Endothelial cell of umbilical vein (primary cell): Measurements from ENCODE around the gene P2RY6. TPM values are rescaled to one million over a fixed set of nuclear protein-coding genes. Genes with fewer than 3 reads are reported as not detected.

Source experiments
- BruUV-seq: library from RNA; stranded (reverse); fragments of 400-500 nt; replicated peaks from 2 replicates; lab custom pipeline; 2021; lab: Mats Ljungman, UMichigan
- CTCF ChIA-PET: fragments of 300-600, 350-600 bp; sonication (Branson Sonifier 250); formaldehyde crosslinking; loops from one replicate; lab custom pipeline; 2021; ENCODE audit warnings: antibody characterized with exemption, inconsistent platforms; lab: Charles Lee
- POLR2A ChIA-PET: fragments of 300-600, 350-600 bp; sonication (Branson Sonifier 250); formaldehyde crosslinking; loops from one replicate; lab custom pipeline; 2021; ENCODE audit warnings: antibody characterized with exemption, inconsistent platforms; lab: Charles Lee
- DNase-seq: peaks from one replicate; pipeline ENCODE4 v3.0.0-alpha.2; 2011; ENCODE audit warnings: low read depth, low spot score
- FAIRE-seq: peaks from 2 replicates; lab custom pipeline; 2011; peaks lifted over from hg19 to GRCh38; lab: Jason Lieb, UNC
- H2AFZ ChIP-seq: 2 replicates; pipeline ENCODE4 v1.6.0; 2012; ENCODE audit warnings: low read depth, low read length, control low read depth, inconsistent platforms
- H3K27ac ChIP-seq: 2 replicates; pipeline ENCODE4 v1.5.1; 2011; ENCODE audit warnings: low read depth, mild to moderate bottlenecking, control low read depth, low read length, moderate library complexity; ENCODE audit not compliant: insufficient read depth
- H3K27me3 ChIP-seq, 2 experiments: 2 replicates each; pipeline versions ENCODE4 v1.6.0 to v1.6.1; 2011; ENCODE audit warnings: low read length in 2 of 2, mixed read lengths in 1 of 2; ENCODE audit not compliant: control insufficient read depth in 2 of 2, insufficient read depth in 2 of 2
- H3K36me3 ChIP-seq, 2 experiments: 2 replicates in 1 of 2; 3 replicates in 1 of 2; pipeline ENCODE4 v1.5.1; 2011; ENCODE audit warnings: low read length in 2 of 2, mild to moderate bottlenecking in 1 of 2, moderate library complexity in 1 of 2; ENCODE audit not compliant: control insufficient read depth in 2 of 2, insufficient read depth in 2 of 2; ENCODE audit errors: extremely low read depth in 1 of 2
- H3K4me1 ChIP-seq: 3 replicates; pipeline ENCODE4 v1.5.1; 2011; ENCODE audit warnings: mild to moderate bottlenecking, low read length; ENCODE audit not compliant: control insufficient read depth, insufficient read depth; ENCODE audit errors: extremely low read depth
- H3K4me2 ChIP-seq: 2 replicates; pipeline ENCODE4 v1.6.1; 2011; ENCODE audit warnings: low read length, control low read depth, mixed read lengths; ENCODE audit not compliant: insufficient read depth
- H3K4me3 ChIP-seq, 3 experiments: fragments of 200-600 bp in 1 of 3; sonication (generic), shearing (Covaris generic) in 1 of 3; replicated peaks in 1 of 3; 2 replicates each; pipeline ENCODE4 v1.5.1; 2011 to 2016; ENCODE audit warnings: control low read depth in 3 of 3, low read length in 3 of 3, mild to moderate bottlenecking in 2 of 3, inconsistent platforms in 1 of 3, low read depth in 1 of 3, moderate library complexity in 1 of 3; ENCODE audit not compliant: insufficient read depth in 1 of 3
- H3K79me2 ChIP-seq: 2 replicates; pipeline ENCODE4 v1.6.0; 2012; ENCODE audit warnings: low read length, inconsistent platforms; ENCODE audit not compliant: control insufficient read depth, insufficient read depth
- H3K9ac ChIP-seq: replicated peaks from 2 replicates; pipeline ENCODE3; 2011; ENCODE audit warnings: low read length, control low read depth; ENCODE audit not compliant: insufficient read depth; ENCODE audit errors: extremely low read depth
- H3K9me1 ChIP-seq: replicated peaks from 3 replicates; pipeline ENCODE4 v1.6.0; 2011; ENCODE audit warnings: mild to moderate bottlenecking, low read length; ENCODE audit not compliant: control insufficient read depth, insufficient read depth; ENCODE audit errors: extremely low read depth
- H3K9me3 ChIP-seq: replicated peaks from 2 replicates; pipeline ENCODE4 v1.5.1; 2012; ENCODE audit warnings: low read length, inconsistent platforms; ENCODE audit not compliant: control insufficient read depth, insufficient read depth
- H4K20me1 ChIP-seq: replicated peaks from 2 replicates; pipeline ENCODE3; 2011; ENCODE audit warnings: mild to moderate bottlenecking, low read length; ENCODE audit not compliant: control insufficient read depth, insufficient read depth; ENCODE audit errors: extremely low read depth
- GATA2 ChIP-seq: IDR thresholded peaks from 2 replicates; pipeline ENCODE4 v1.7.0; 2011; ENCODE audit warnings: low read depth, mild to moderate bottlenecking, moderate library complexity, mixed read lengths, low read length; ENCODE audit not compliant: insufficient read length, insufficient read depth
- MAX ChIP-seq: IDR thresholded peaks from 2 replicates; pipeline ENCODE4 v1.6.1; 2011; ENCODE audit not compliant: insufficient read depth, insufficient read length
- MYC ChIP-seq: IDR thresholded peaks from one replicate; pipeline ENCODE4 v1.6.1; 2011; ENCODE audit warnings: mild to moderate bottlenecking, low read depth, low read length
- POLR2A ChIP-seq: IDR thresholded peaks from 2 replicates; pipeline ENCODE4 v1.6.1; 2012; ENCODE audit warnings: low read depth, mild to moderate bottlenecking, control low read depth, low read length
- POLR2AphosphoS5 ChIP-seq: IDR thresholded peaks from 2 replicates; pipeline ENCODE4 v1.6.1; 2012; ENCODE audit warnings: low read depth, mild to moderate bottlenecking, control low read depth, low read length, moderate library complexity; ENCODE audit not compliant: insufficient read depth
- dilution Hi-C: fragments of 300-500 bp; cut with MboI; formaldehyde crosslinking; loops from one replicate; pipeline ENCODE4 v1.15.0; 2019; ENCODE audit warnings: low sequenced_read_pairs; ENCODE audit not compliant: extremely low pct_ligation_motif_present
- intact Hi-C: fragments of 100-400 bp; cut with micrococcal nuclease; formaldehyde crosslinking; loops from one replicate; pipeline ENCODE4 v1.10.0; 2022
- polyA plus RNA-seq, 4 experiments: library from polyadenylated mRNA; depleted of rRNA in 3 of 4; stranded (reverse) in 3 of 4; unstranded in 1 of 4; fragments of >200 nt; gene quantifications; 2 replicates each; pipeline versions ENCODE4 v1.2.1 to v1.2.3, GENCODE V29; 2011 to 2012; ENCODE audit warnings: missing spikeins in 1 of 4
- total RNA-seq: library from RNA; stranded (reverse); gene quantifications from 2 replicates; pipeline ENCODE4 v1.2.3, GENCODE V29; 2021

P2RY6 gene
- total and polyA plus RNA-seq, 2 donors (not counting 3 experiments of a cell fraction or from before 2014, with no cell fraction given): 0.47 TPM; not detected in 1

GRCh38 chr11:73281796-73282660, 9.9 kb downstream of the P2RY6 start:
- Histone ChIP-seq H3K9ac (no peak overlapping the region), H3K27ac (no peak overlapping the region), H3K4me1 (no peaks in the 10 kb centered on the region), H3K36me3 (no peaks in the 10 kb centered on the region), H3K79me2 (no peaks in the 10 kb centered on the region), H4K20me1 (no peaks in the 10 kb centered on the region), H3K9me1 (no peaks in the 10 kb centered on the region), H2AFZ (no peak overlapping the region), H3K4me2 (no peak overlapping the region), H3K27me3 (no peaks in the 10 kb centered on the region), H3K4me3 (no peak overlapping the region), H3K9me3 (no peaks in the 10 kb centered on the region)
- TF ChIP-seq MYC (no peak), POLR2AphosphoS5 (no peak), POLR2A (no peak), GATA2 (no peak), MAX (no peak)
- BruUV-seq: no TSS peak
- CTCF ChIA-PET: interaction anchor here (1.4 kb wide), 1 partner anchor 13 kb away, joined by 3 read pairs; no protein-coding TSS in a partner anchor
- DNase-seq: no peak
- intact Hi-C loops: no loop called here
- FAIRE-seq: no peak
- dilution Hi-C loops: no loop called here
- POLR2A ChIA-PET: no interaction called here
